ENCODE results near the gene TMEM50A. TPM values are rescaled to one million over a fixed set of nuclear protein-coding genes. Genes with fewer than 3 reads are reported as not detected.
A peak's percentile ranks its signal among the peaks of the same experiment; 100 is the strongest.
"Not testable (repeated sequence)": the region's sequence is repeated elsewhere in the genome, so short reads cannot be mapped to it uniquely, and the experiment has no call there.

The TMEM50A gene
- total RNA-seq, 1 experiment from 2014 or later, result 95.9 TPM

- H3K23ac ChIP-seq (ENCODE audit: insufficient read length, low read depth, low read length); H3K36me3 Mint-ChIP-seq (ENCODE audit: insufficient read depth in 1 of 3, low read depth in 3 of 3); H3K9me3 ChIP-seq (ENCODE audit: control insufficient read depth, low read depth, low read length); H4K20me1 ChIP-seq (ENCODE audit: control insufficient read depth, insufficient read depth, insufficient read length); H2AK5ac ChIP-seq (ENCODE audit: insufficient read length, low read length); H3K4me2 ChIP-seq (ENCODE audit: insufficient read depth, insufficient read length, low read length); H3K79me1 ChIP-seq (ENCODE audit: insufficient read depth, low read depth, low read length, poor library complexity, severe bottlenecking); DNase-seq; H3K4me1 Mint-ChIP-seq; H3K4me1 ChIP-seq (ENCODE audit: insufficient read depth, low read length); H4K5ac ChIP-seq (ENCODE audit: insufficient read length, low read depth, low read length); H3K56ac ChIP-seq (ENCODE audit: insufficient read length, low read depth, low read length); H3K27ac ChIP-seq (ENCODE audit: insufficient read length, low read depth, low read length); H2BK15ac ChIP-seq (ENCODE audit: low read depth, low read length); H3K4me3 Mint-ChIP-seq; H2BK12ac ChIP-seq (ENCODE audit: insufficient read length, low read depth, low read length); H2BK20ac ChIP-seq (ENCODE audit: low read depth, low read length, poor library complexity, severe bottlenecking); H3K23me2 ChIP-seq (ENCODE audit: insufficient read length, low read depth, low read length, poor library complexity, severe bottlenecking); H3T11ph ChIP-seq (ENCODE audit: low read length); H4K8ac ChIP-seq (replicated peaks; ENCODE audit: insufficient read length, low read depth, low read length); H3K9ac ChIP-seq (ENCODE audit: extremely low read depth, insufficient read length, low read length); H3K14ac ChIP-seq (ENCODE audit: insufficient read depth, low read length); H3K9me3 Mint-ChIP-seq; H2BK120ac ChIP-seq (ENCODE audit: low read depth, low read length, poor library complexity, severe bottlenecking); H3K4ac ChIP-seq (ENCODE audit: low read depth, low read length); H3K79me2 ChIP-seq (ENCODE audit: insufficient read depth, low read length); H4K91ac ChIP-seq (ENCODE audit: insufficient read length, low read depth, low read length); H3K27me3 Mint-ChIP-seq (ENCODE audit: low read depth); H2BK5ac ChIP-seq (ENCODE audit: insufficient read length, low read length); H3K18ac ChIP-seq (ENCODE audit: insufficient read length, low read depth, low read length); H3K27me3 ChIP-seq (ENCODE audit: insufficient read depth, low read length); H3K27ac Mint-ChIP-seq; H2AFZ ChIP-seq (ENCODE audit: low read length): not testable (repeated sequence)
- no CpG with 5 or more reads among the region's 5 CpGs for WGBS (ENCODE audit: extremely low coverage, insufficient read length, low lambda C conversion rate)
- TF ChIP-seq CTCF (conservative IDR thresholded peaks at IDR 0.05), result 0 out of 3 replicates have a peak, but pooled peaks have one; percentile 9
Measured at GRCh38 chr1:25329950-25330349, 8.2 kb upstream of the TMEM50A start.

- not testable (repeated sequence) for H2BK5ac ChIP-seq (ENCODE audit: insufficient read length, low read length); H3K27me3 Mint-ChIP-seq (ENCODE audit: low read depth); H2BK120ac ChIP-seq (ENCODE audit: low read depth, low read length, poor library complexity, severe bottlenecking); DNase-seq; H4K8ac ChIP-seq (replicated peaks; ENCODE audit: insufficient read length, low read depth, low read length); H2BK12ac ChIP-seq (ENCODE audit: insufficient read length, low read depth, low read length); H3K79me2 ChIP-seq (ENCODE audit: insufficient read depth, low read length); H3K79me1 ChIP-seq (ENCODE audit: insufficient read depth, low read depth, low read length, poor library complexity, severe bottlenecking); H3K56ac ChIP-seq (ENCODE audit: insufficient read length, low read depth, low read length); H4K20me1 ChIP-seq (ENCODE audit: control insufficient read depth, insufficient read depth, insufficient read length); H2BK15ac ChIP-seq (ENCODE audit: low read depth, low read length); H4K5ac ChIP-seq (ENCODE audit: insufficient read length, low read depth, low read length); H3K23ac ChIP-seq (ENCODE audit: insufficient read length, low read depth, low read length); H3K14ac ChIP-seq (ENCODE audit: insufficient read depth, low read length); H3K27ac ChIP-seq (ENCODE audit: insufficient read length, low read depth, low read length); H2AK5ac ChIP-seq (ENCODE audit: insufficient read length, low read length); H2BK20ac ChIP-seq (ENCODE audit: low read depth, low read length, poor library complexity, severe bottlenecking); H3K9ac ChIP-seq (ENCODE audit: extremely low read depth, insufficient read length, low read length); H3K4me1 ChIP-seq (ENCODE audit: insufficient read depth, low read length); H3K9me3 Mint-ChIP-seq; H3K36me3 Mint-ChIP-seq (ENCODE audit: insufficient read depth in 1 of 3, low read depth in 3 of 3); H2AFZ ChIP-seq (ENCODE audit: low read length); H3T11ph ChIP-seq (ENCODE audit: low read length); H4K91ac ChIP-seq (ENCODE audit: insufficient read length, low read depth, low read length); H3K23me2 ChIP-seq (ENCODE audit: insufficient read length, low read depth, low read length, poor library complexity, severe bottlenecking); H3K27ac Mint-ChIP-seq; H3K27me3 ChIP-seq (ENCODE audit: insufficient read depth, low read length); H3K4ac ChIP-seq (ENCODE audit: low read depth, low read length); H3K18ac ChIP-seq (ENCODE audit: insufficient read length, low read depth, low read length); H3K9me3 ChIP-seq (ENCODE audit: control insufficient read depth, low read depth, low read length)
- peak overlapping the region; percentile 80 to 92 for H3K4me3 Mint-ChIP-seq
- H3K4me1 Mint-ChIP-seq, result peaks cover 10 to 29% of the 10 kb centered on the region in 2 experiments
- H3K4me2 ChIP-seq (ENCODE audit: insufficient read depth, insufficient read length, low read length), result peak overlapping the region; percentile 26
- no CpG with 5 or more reads among the region's 29 CpGs for WGBS (ENCODE audit: extremely low coverage, insufficient read length, low lambda C conversion rate)
Measured at GRCh38 chr1:25336922-25337354, 1.2 kb upstream of the TMEM50A start.
